SW480 (cell line): ENCODE data around the gene PEX19.

Experiments used
- DNase-seq: peaks from one replicate; pipeline ENCODE4 v3.0.0-alpha.2; 2016; ENCODE audit warnings: low spot score

PEX19 gene

DNA sequence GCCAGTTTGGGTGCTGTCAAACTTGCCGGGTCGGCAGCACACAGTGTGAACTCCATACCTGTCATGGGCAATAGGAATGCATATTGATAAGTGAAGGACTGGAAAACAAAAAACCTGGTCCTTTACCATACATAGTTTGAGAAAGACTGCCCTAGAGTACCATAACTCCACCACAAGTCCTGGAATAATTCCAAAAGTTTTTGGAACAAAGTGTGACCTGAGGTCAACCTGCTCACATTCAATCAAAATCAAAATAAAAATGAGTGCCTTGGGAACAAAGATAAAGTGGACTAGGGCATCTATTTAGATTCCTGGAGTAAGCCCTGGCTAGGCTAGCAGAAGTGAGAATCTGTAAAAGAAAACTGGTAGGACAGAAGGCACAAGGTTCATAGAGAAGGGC lies 7.6 kb downstream of the PEX19 start:
- DNase-seq, result no peak

- no peak for DNase-seq
Measured at GRCh38 chr1:160271025-160271424, 13.9 kb downstream of the PEX19 start.

- no peak for DNase-seq
Measured at GRCh38 chr1:160267284-160267991, 17.5 kb downstream of the PEX19 start.

- DNase-seq, result no peak
Measured at GRCh38 chr1:160264795-160265307, 20.1 kb downstream of the PEX19 start.

- DNase-seq, result peak; percentile 96
Measured at GRCh38 chr1:160261893-160262794, 22.8 kb downstream of the PEX19 start, which contains the start of gene DCAF8. Gene DCAF8 (minus strand): TSS chr1:160262549. CDS start chr1:160244008, 18,541 bp downstream.

DNA sequence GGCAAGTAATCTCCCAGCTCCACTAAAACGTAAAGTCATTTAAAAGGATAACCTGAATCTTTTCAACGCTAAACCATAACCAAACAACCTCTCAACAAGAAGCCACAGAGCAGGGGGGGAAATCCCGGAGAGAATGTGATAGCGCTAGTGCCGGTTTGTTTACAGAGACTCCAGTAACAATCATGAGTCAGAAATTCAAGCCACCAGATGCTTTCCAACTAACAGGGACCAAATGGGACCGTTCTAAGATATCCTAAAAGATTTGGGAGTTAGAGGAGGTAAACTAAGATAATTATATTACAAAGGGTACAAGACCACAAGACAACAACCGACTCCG lies 23.4 kb downstream of the PEX19 start:
- peak; percentile 74 for DNase-seq

DNA sequence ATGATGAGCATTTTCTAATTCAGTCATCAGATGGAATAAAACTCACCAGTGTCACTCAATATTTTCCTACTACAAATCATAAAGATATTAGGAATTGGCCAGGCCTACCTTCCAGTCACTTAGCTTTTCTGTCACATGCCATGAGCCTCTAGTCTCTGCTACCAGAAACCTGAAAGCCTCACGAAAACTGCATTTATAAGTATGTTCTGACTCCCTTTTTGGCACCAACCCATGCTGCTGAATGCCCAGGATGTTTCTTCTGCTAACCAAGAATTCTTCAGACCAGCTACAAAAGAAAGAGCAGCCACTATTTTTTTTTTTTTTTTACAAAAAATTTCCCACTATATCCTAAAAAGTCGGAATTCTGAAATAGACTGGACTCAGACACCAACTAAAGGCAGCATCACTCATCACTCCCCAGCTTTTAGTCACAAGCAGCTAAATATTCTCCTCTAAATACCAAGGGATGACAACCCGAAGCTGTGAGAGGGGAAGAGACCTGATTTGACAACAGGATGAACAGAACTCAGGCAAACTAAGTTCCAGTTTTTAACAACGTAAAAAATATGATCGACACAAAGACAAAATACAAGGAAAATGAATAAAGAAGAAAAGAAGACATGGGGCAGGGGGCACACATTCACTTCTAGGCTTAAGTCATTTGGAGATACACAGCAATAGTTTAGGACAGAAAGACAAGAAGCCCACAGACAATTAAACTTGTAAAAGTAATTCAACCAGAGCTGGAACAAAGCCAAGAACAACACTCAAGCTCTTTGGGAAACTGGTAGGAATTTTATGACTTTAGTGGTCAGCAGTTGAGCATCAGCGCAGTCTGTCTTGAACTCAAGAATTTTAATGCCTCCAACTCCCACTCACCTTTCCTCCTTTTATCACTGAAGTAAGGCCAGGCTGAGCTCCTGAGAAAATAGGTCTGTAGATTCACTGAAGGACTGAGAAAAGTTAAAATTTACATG lies 24.2 kb downstream of the PEX19 start:
- DNase-seq, result peak; percentile 63

DNA sequence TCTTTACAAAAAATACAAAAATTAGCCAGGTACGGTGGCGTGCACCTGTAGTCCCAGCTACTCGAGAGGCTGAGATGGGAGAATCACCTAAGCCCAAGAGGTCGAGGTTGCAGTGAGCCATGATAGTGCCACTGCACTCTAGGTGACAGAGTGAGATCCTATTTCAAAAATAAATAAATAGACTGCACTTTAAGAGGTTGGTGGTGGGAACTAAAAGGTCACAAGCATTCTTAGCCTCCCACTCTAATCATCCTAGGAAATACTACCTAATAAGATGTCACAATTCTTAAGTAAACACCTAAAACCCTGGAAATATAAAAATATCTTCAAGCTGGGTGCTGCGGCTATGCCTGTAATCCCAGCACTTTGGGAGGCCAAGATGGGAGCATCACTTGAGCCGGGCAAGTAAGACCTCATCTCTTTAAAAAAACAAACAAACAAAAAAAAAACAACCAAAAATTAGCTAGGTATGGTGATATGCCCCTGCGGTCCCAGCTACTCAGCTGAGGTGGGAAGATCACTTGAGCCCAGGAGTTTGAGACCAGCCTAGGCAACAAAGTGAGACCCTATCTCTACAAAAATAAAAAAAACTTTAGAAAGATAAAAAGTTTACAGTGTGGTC lies 26.6 kb downstream of the PEX19 start:
- DNase-seq, result no peak

GRCh38 chr1:160257411-160258015 lies 27.4 kb downstream of the PEX19 start:
- DNase-seq, result no peak

GRCh38 chr1:160256396-160257046 lies 28.4 kb downstream of the PEX19 start:
- DNase-seq, result no peak

GRCh38 chr1:160255781-160256300 lies 29.1 kb downstream of the PEX19 start:
- no peak for DNase-seq

GRCh38 chr1:160251687-160252526 lies 33.0 kb downstream of the PEX19 start:
- peak; percentile 63 for DNase-seq

DNA sequence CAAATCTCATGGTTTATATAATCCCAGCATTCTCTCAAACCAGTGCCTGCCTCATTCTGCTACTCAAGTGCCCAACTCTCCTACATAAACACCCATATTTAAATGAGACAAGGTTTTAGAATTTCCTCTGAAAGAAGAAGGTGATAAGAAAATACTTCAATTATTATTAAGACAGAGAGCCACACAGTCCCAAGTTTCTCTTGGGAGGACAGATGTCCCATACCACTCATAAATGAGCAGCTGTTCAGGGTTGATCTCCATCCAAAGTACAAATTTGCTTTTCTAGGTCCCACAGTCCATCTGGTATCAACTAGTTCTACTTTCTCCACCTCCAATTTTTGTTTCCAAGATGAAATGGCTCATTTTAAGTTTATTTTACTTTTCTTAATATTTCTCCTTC lies 33.9 kb downstream of the PEX19 start:
- no peak for DNase-seq

- DNase-seq, result no peak
Measured at GRCh38 chr1:160247053-160247452, 37.9 kb downstream of the PEX19 start.

GRCh38 chr1:160245434-160245833 lies 39.5 kb downstream of the PEX19 start:
- DNase-seq, result no peak

GRCh38 chr1:160244209-160244608 lies 40.7 kb downstream of the PEX19 start:
- DNase-seq, result no peak

GRCh38 chr1:160243767-160244166 lies 41.2 kb downstream of the PEX19 start:
- no peak for DNase-seq

DNA sequence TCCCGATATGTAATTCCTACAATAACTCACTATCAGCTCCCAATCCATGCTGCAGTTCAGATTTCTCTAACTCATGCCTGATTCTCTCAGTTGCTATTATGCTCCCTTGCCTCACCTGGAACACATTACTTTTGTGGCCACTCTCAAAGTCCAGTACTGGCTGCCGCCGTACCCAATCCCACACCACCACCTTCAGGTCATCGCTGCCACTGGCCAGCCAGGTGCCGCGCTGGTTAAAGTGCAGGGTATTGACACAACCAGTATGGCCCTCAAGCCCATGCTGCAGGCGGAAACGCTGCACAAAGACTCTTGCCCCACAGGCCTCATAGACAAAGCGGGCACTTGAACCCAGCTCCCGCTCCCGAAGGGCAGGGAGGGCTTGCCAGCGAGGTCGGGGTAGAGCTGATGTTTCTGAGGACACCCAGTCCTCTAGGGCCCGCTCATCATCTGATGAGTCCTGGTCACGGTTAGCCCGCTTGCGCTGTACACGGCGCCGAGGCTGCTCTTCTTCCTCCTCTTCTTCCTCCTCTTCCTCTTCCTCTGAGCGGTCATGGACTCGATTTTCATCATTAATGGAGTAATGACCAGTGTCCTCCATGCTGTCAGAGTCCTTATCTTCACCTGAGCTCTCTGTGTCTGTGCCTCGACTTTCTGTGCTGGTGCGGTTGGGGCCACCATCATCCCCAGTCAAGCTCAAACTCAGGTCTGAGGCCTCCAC lies 45.2 kb downstream of the PEX19 start:
- no peak for DNase-seq

GRCh38 chr1:160238408-160238807 lies 46.5 kb downstream of the PEX19 start:
- no peak for DNase-seq
